ENCODE data around the gene ADPRS. TPM values are rescaled to one million over a fixed set of nuclear protein-coding genes. Genes with fewer than 3 reads are reported as not detected.

Gene ADPRS
- total RNA-seq, 2 experiments from 2014 or later, result 35.4 to 36.9 TPM

- no peak overlapping the region for H3K4me3 Mint-ChIP-seq
- CTCF ChIA-PET, result interaction anchor here (0.8 to 17.9 kb wide), 5 partner anchors 7 to 41 kb away, joined by 3 to 307 read pairs (median 6); no protein-coding TSS in a partner anchor
- H3K9me3 Mint-ChIP-seq (ENCODE audit: low read depth), result no peaks in the 10 kb centered on the region
- no peaks in the 10 kb centered on the region for H3K27me3 Mint-ChIP-seq
- H3K4me1 Mint-ChIP-seq, result peaks cover 15% of the 10 kb centered on the region
- ATAC-seq, result no peak
- peaks cover 24% of the 10 kb centered on the region for H3K36me3 Mint-ChIP-seq
- no peak for DNase-seq
- H3K27ac Mint-ChIP-seq, result no peak overlapping the region
Measured at GRCh38 chr1:36092166-36092797, 3.6 kb downstream of the ADPRS start.

GRCh38 chr1:36092798-36093185 lies 4.1 kb downstream of the ADPRS start:
- ATAC-seq, result no peak
- Mint-ChIP-seq H3K27ac (no peak overlapping the region), H3K36me3 (peaks cover 24% of the 10 kb centered on the region), H3K4me3 (no peak overlapping the region), H3K27me3 (no peaks in the 10 kb centered on the region), H3K4me1 (peaks cover 15% of the 10 kb centered on the region), H3K9me3 (ENCODE audit: low read depth) (no peaks in the 10 kb centered on the region)
- no peak for DNase-seq
- CTCF ChIA-PET, result interaction anchor here (0.8 to 17.9 kb wide), 4 partner anchors 10 to 40 kb away, joined by 3 to 307 read pairs (median 5); no protein-coding TSS in a partner anchor

- Mint-ChIP-seq H3K27me3 (no peaks in the 10 kb centered on the region), H3K27ac (peak overlapping the region; percentile 31), H3K4me3 (no peak overlapping the region), H3K4me1 (peaks cover 13% of the 10 kb centered on the region), H3K36me3 (peaks cover 24% of the 10 kb centered on the region), H3K9me3 (ENCODE audit: low read depth) (no peaks in the 10 kb centered on the region)
- DNase-seq (no peak), ATAC-seq (no peak)
- CTCF ChIA-PET, result interaction anchor here (0.8 to 17.9 kb wide), 5 partner anchors 9 to 162 kb away, joined by 3 to 307 read pairs (median 4); partner anchors contain the start of gene AGO3
Measured at GRCh38 chr1:36093226-36093625, 4.5 kb downstream of the ADPRS start.

GRCh38 chr1:36093929-36094328 lies 5.2 kb downstream of the ADPRS start:
- ATAC-seq, result no peak
- no peak for DNase-seq
- CTCF ChIA-PET, result interaction anchor here (1.1 to 17.9 kb wide), 4 partner anchors 24 to 163 kb away, joined by 3 to 307 read pairs (median 5); partner anchors contain the start of gene AGO3
- no peaks in the 10 kb centered on the region for H3K9me3 Mint-ChIP-seq (ENCODE audit: low read depth)
- no peak overlapping the region for H3K4me3 Mint-ChIP-seq
- H3K36me3 Mint-ChIP-seq, result peaks cover 24% of the 10 kb centered on the region
- no peaks in the 10 kb centered on the region for H3K27me3 Mint-ChIP-seq
- peaks cover 13% of the 10 kb centered on the region for H3K4me1 Mint-ChIP-seq
- H3K27ac Mint-ChIP-seq, result no peak overlapping the region

GRCh38 chr1:36094621-36095061 lies 5.9 kb downstream of the ADPRS start:
- CTCF ChIA-PET, result interaction anchor here (1.4 to 17.9 kb wide), 2 partner anchors 39 to 94 kb away, joined by 4 to 307 read pairs; no protein-coding TSS in a partner anchor
- Mint-ChIP-seq H3K27ac (peak overlapping the region; percentile 8), H3K4me3 (no peak overlapping the region), H3K9me3 (ENCODE audit: low read depth) (no peaks in the 10 kb centered on the region), H3K36me3 (peaks cover 21% of the 10 kb centered on the region), H3K27me3 (no peaks in the 10 kb centered on the region), H3K4me1 (peaks cover 11% of the 10 kb centered on the region)
- ATAC-seq, result no peak
- DNase-seq, result no peak

- Mint-ChIP-seq H3K4me1 (peaks cover 6% of the 10 kb centered on the region), H3K27me3 (no peaks in the 10 kb centered on the region), H3K27ac (peak overlapping the region; percentile 28), H3K4me3 (no peak overlapping the region), H3K9me3 (ENCODE audit: low read depth) (no peaks in the 10 kb centered on the region), H3K36me3 (peaks cover 18% of the 10 kb centered on the region)
- CTCF ChIA-PET, result interaction anchor here (0.6 to 17.9 kb wide), 5 partner anchors 37 to 211 kb away, joined by 3 to 307 read pairs (median 3); no protein-coding TSS in a partner anchor
- ATAC-seq, result no peak
- DNase-seq, result no peak
Measured at GRCh38 chr1:36095760-36096405, 7.2 kb downstream of the ADPRS start.

GRCh38 chr1:36096500-36097432 lies 8.1 kb downstream of the ADPRS start:
- DNase-seq (no peak), ATAC-seq (no peak)
- Mint-ChIP-seq H3K9me3 (ENCODE audit: low read depth) (no peaks in the 10 kb centered on the region), H3K4me1 (peaks cover 4% of the 10 kb centered on the region), H3K27ac (peak overlapping the region; percentile 68), H3K4me3 (no peak overlapping the region), H3K27me3 (no peaks in the 10 kb centered on the region), H3K36me3 (peaks cover 16% of the 10 kb centered on the region)
- CTCF ChIA-PET, result interaction anchor here (0.6 to 17.9 kb wide), 6 partner anchors 36 to 210 kb away, joined by 3 to 307 read pairs (median 4); partner anchors contain the start of gene TRAPPC3

GRCh38 chr1:36097693-36098585 lies 9.2 kb downstream of the ADPRS start:
- no peak overlapping the region for H3K27ac Mint-ChIP-seq
- H3K36me3 Mint-ChIP-seq, result peaks cover 9% of the 10 kb centered on the region
- H3K27me3 Mint-ChIP-seq, result no peaks in the 10 kb centered on the region
- no peak overlapping the region for H3K4me3 Mint-ChIP-seq
- CTCF ChIA-PET, result interaction anchor here (0.8 to 17.9 kb wide), 5 partner anchors 35 to 209 kb away, joined by 3 to 307 read pairs (median 5); partner anchors contain the start of gene TRAPPC3
- no peak for ATAC-seq
- DNase-seq, result no peak
- no peaks in the 10 kb centered on the region for H3K9me3 Mint-ChIP-seq (ENCODE audit: low read depth)
- peaks cover 4% of the 10 kb centered on the region for H3K4me1 Mint-ChIP-seq

GRCh38 chr1:36098650-36099365 lies 10.1 kb downstream of the ADPRS start:
- CTCF ChIA-PET, result interaction anchor here (1.6 to 17.9 kb wide), 3 partner anchors 34 to 187 kb away, joined by 7 to 307 read pairs (median 9); partner anchors contain the start of gene TRAPPC3
- DNase-seq, result no peak
- no peaks in the 10 kb centered on the region for H3K27me3 Mint-ChIP-seq
- peaks cover 5% of the 10 kb centered on the region for H3K36me3 Mint-ChIP-seq
- no peak for ATAC-seq
- H3K4me1 Mint-ChIP-seq, result peaks cover 4% of the 10 kb centered on the region
- no peak overlapping the region for H3K27ac Mint-ChIP-seq
- no peaks in the 10 kb centered on the region for H3K9me3 Mint-ChIP-seq (ENCODE audit: low read depth)
- no peak overlapping the region for H3K4me3 Mint-ChIP-seq

- no peak overlapping the region for H3K27ac Mint-ChIP-seq
- CTCF ChIA-PET, result interaction anchor here (0.7 to 17.9 kb wide), 17 partner anchors 9 to 322 kb away, joined by 3 to 307 read pairs (median 4); partner anchors contain the start of genes ADPRS and TRAPPC3
- H3K36me3 Mint-ChIP-seq, result peaks cover 3% of the 10 kb centered on the region
- peaks cover 4% of the 10 kb centered on the region for H3K4me1 Mint-ChIP-seq
- no peak overlapping the region for H3K4me3 Mint-ChIP-seq
- DNase-seq, result peak; percentile 85
- no peaks in the 10 kb centered on the region for H3K9me3 Mint-ChIP-seq (ENCODE audit: low read depth)
- H3K27me3 Mint-ChIP-seq, result no peaks in the 10 kb centered on the region
- ATAC-seq, result peak; percentile 93
Measured at GRCh38 chr1:36099681-36100341, 11.1 kb downstream of the ADPRS start.

- H3K9me3 Mint-ChIP-seq (ENCODE audit: low read depth), result no peaks in the 10 kb centered on the region
- H3K36me3 Mint-ChIP-seq, result peaks cover 3% of the 10 kb centered on the region
- no peak overlapping the region for H3K4me3 Mint-ChIP-seq
- H3K4me1 Mint-ChIP-seq, result peaks cover 4% of the 10 kb centered on the region
- no peak overlapping the region for H3K27ac Mint-ChIP-seq
- ATAC-seq (no peak), DNase-seq (no peak)
- CTCF ChIA-PET, result interaction anchor here (0.7 to 17.9 kb wide), 17 partner anchors 9 to 322 kb away, joined by 3 to 307 read pairs (median 4); partner anchors contain the start of genes ADPRS and TRAPPC3
- no peaks in the 10 kb centered on the region for H3K27me3 Mint-ChIP-seq
Measured at GRCh38 chr1:36100376-36100775, 11.7 kb downstream of the ADPRS start.
